ENCODE data around the gene SAG.

The SAG gene

DNA sequence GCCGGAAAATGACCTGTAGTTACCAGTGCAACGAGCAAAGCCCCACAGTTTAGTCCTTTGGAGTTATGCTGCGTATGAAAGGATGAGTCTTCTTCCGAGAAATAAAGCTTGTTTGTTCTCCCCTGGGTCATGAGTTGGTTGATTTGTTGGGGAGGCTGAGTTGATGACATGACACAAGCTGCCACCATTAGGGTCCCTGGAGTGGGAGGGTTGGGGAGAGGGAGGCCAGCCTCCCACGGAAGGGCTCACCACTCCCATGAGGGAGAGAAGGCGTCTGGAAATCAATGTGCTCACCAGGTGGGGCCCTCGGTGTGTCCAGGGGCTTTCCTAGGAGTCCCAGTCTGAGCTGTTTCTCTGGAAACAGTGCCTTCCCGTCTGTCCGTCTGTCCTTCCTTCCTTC lies 39.3 kb downstream of the SAG start:
- no peak for DNase-seq (ENCODE audit: low spot score)

GRCh38 chr2:233349005-233349998 lies 41.7 kb downstream of the SAG start:
- TF ChIP-seq CTCF (IDR thresholded peaks at IDR 0.05; ENCODE audit: extremely low read depth, insufficient read depth, missing control alignments) = no peak
- in situ Hi-C loops (cut with MboI; ENCODE audit: low pct_unique_long_range_greater_than_20kb, low sequenced_read_pairs, unreplicated experiment) = no loop called here
- DNase-seq (ENCODE audit: low spot score) = peak; percentile 53

More for the DNA sequence above, 39.3 kb downstream of the SAG start:
- in situ Hi-C loops (cut with MboI; ENCODE audit: low pct_unique_long_range_greater_than_20kb, low sequenced_read_pairs, unreplicated experiment) = no loop called here
- no peak for TF ChIP-seq CTCF (IDR thresholded peaks at IDR 0.05; ENCODE audit: extremely low read depth, insufficient read depth, missing control alignments)

GRCh38 chr2:233350708-233351107 lies 43.1 kb downstream of the SAG start:
- in situ Hi-C loops (cut with MboI; ENCODE audit: low pct_unique_long_range_greater_than_20kb, low sequenced_read_pairs, unreplicated experiment) = no loop called here
- DNase-seq (ENCODE audit: low spot score) = no peak
- TF ChIP-seq CTCF (IDR thresholded peaks at IDR 0.05; ENCODE audit: extremely low read depth, insufficient read depth, missing control alignments) = no peak

DNA sequence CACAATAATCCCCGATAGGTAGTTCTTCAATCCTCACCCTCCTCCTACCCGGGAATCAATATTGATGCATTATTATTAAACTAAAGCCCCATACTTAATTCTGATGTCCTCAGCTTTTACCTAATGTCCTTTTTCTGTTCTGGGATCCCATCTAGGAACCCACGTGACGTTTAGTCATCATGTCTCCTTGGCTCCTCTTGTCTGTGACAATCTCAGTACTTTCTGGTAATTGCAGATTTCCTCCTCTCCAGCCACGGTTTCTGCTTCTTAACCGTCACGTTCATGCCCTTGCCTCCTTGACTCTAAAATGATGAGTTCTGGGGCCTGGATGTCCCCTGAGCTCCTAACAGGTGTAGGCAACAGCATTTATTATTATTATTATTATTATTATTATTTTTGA lies 43.8 kb downstream of the SAG start:
- TF ChIP-seq CTCF (IDR thresholded peaks at IDR 0.05; ENCODE audit: extremely low read depth, insufficient read depth, missing control alignments) = no peak
- no peak for DNase-seq (ENCODE audit: low spot score)
- in situ Hi-C loops (cut with MboI; ENCODE audit: low pct_unique_long_range_greater_than_20kb, low sequenced_read_pairs, unreplicated experiment) = no loop called here

DNA sequence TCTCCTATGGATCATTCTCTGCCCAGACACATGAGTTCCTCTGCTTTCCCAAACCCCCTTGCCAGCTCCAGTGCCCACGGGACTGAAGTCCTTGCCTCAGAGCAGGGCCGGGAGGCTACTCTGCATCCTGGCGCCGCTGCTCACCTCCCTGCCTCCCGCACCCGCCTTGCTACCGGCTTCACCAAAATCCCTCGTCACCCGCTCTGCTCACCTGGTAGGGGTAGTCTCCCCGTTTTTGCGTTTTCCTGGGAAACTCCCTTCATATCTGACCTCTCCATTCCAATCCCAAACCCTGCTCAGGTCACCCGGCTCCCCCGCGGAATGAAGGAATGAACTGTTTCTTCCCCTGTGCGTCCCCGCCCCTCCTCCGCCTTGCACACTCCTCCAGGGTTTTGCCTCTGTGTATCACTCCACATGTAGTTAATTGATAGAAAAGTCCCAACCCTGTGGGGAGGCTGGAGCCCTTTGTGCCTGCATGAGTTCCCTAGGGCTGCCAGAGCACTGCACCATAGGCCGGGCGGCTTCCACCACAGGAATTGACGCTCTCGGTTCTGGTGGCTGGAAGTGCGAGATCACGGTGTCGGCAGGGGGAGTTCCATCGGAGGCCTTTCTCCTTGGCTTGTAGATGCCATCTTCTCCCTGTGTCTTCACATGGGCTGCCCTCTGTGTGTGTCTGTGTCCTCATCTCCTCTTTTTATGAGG lies 44.7 kb downstream of the SAG start:
- in situ Hi-C loops (cut with MboI; ENCODE audit: low pct_unique_long_range_greater_than_20kb, low sequenced_read_pairs, unreplicated experiment) = no loop called here
- DNase-seq (ENCODE audit: low spot score) = no peak
- no peak for TF ChIP-seq CTCF (IDR thresholded peaks at IDR 0.05; ENCODE audit: extremely low read depth, insufficient read depth, missing control alignments)

DNA sequence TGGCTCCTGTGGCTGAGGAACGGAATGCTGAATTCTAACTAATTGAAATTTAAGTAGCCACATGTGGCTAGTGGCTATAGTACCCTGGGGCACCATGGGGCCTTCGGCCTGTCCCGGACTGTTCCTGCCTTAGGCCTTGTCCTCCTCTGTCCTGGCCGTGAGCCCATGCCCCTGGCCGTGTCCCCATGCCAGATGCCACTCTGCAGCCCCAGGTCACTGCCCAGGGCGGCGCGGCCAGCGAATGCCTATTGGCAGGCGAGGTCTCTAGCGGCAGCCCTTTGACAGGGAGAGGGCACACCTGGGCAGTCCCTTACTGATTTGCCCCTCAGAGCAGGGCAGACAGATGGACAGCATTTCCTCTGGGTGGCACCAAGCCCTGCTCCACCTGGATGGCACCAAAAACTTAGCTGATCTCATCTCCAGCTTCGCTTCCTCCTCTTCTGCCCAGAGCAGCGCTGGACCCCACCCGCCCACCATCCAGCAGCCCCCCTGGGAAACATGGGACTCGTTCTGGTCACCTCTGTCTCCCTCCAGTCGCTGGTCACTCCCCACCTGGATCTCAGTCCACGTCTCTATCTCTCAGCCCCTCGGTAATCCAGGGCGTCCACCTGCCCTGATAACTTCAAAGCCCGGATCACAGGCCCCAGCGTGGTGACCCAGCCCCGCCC lies 45.6 kb downstream of the SAG start:
- DNase-seq (ENCODE audit: low spot score) = no peak
- TF ChIP-seq CTCF (IDR thresholded peaks at IDR 0.05; ENCODE audit: extremely low read depth, insufficient read depth, missing control alignments) = no peak
- in situ Hi-C loops (cut with MboI; ENCODE audit: low pct_unique_long_range_greater_than_20kb, low sequenced_read_pairs, unreplicated experiment) = no loop called here
